Activated CD4-positive, CD25-positive, alpha-beta regulatory T cell treated with anti-CD3 and anti-CD28 coated beads, Interleukin-2, amount 50 U/mL, for 72 hours (primary cell): Measurements from ENCODE around the gene S100A4.
A peak's percentile ranks its signal among the peaks of the same experiment; 100 is the strongest.

ENCODE experiments used
- DNase-seq: peaks from one replicate; pipeline ENCODE4 v3.0.0; 2021

S100A4 gene

GRCh38 chr1:153503766-153504165, 41.8 kb downstream of the S100A4 start:
- DNase-seq, result no peak

- DNase-seq, result no peak
These were observed 46.9 kb downstream of the S100A4 start for GRCh38 chr1:153498746-153499145.

- DNase-seq, result no peak
These were observed 50.1 kb downstream of the S100A4 start for GRCh38 chr1:153495536-153495935.

GRCh38 chr1:153494976-153495535, 50.5 kb downstream of the S100A4 start:
- DNase-seq, result peak; percentile 86
